Vagina (tissue), 2 donors: ENCODE data around the gene APLNR. TPM values are rescaled to one million over a fixed set of nuclear protein-coding genes. Genes with fewer than 3 reads are reported as not detected.

Source experiments
- DNase-seq, 2 donors: peaks; one replicate each; pipeline ENCODE4 v3.0.0-alpha.2; 2017; ENCODE audit errors: extremely low spot score in 2 of 2
- H3K27ac ChIP-seq: fragments of 200-600 bp; sonication (generic); one replicate; pipeline ENCODE4 v1.5.1; 2019
- H3K27me3 ChIP-seq: fragments of 200-600 bp; sonication (generic); one replicate; pipeline ENCODE4 v1.5.1; 2019
- H3K36me3 ChIP-seq, 2 donors: fragments of 200-600 bp; sonication (generic); one replicate each; pipeline ENCODE4 v1.5.1; 2017 to 2019
- H3K4me1 ChIP-seq: fragments of 200-600 bp; sonication (generic); one replicate; pipeline ENCODE4 v1.5.1; 2019
- H3K4me3 ChIP-seq, 2 donors: fragments of 200-600 bp; sonication (generic); 1 replicate in 1 of 2; 2 replicates in 1 of 2; pipeline ENCODE4 v1.5.1; 2016 to 2019
- H3K9me3 ChIP-seq: fragments of 200-600 bp; sonication (generic); one replicate; pipeline ENCODE4 v1.5.1; 2019
- CTCF ChIP-seq, 3 experiments: fragments of 450-650 bp in 2 of 3; fragments of 200-600 bp in 1 of 3; sonication (generic) in 1 of 3; IDR thresholded peaks; one replicate each; pipeline ENCODE4 v1.5.1; 2017 to 2019; ENCODE audit warnings: antibody characterized with exemption in 3 of 3, mild to moderate bottlenecking in 2 of 3, moderate library complexity in 2 of 3
- POLR2A ChIP-seq, 2 donors: fragments of 450-650 bp; IDR thresholded peaks; one replicate each; pipeline ENCODE4 v1.6.1; 2017; ENCODE audit warnings: antibody characterized with exemption in 2 of 2, mild to moderate bottlenecking in 2 of 2, moderate library complexity in 2 of 2
- POLR2AphosphoS5 ChIP-seq, 2 donors: sonication (generic); formaldehyde crosslinking; IDR thresholded peaks; one replicate each; pipeline ENCODE4 v1.9.0; 2017; ENCODE audit warnings: antibody characterized with exemption in 2 of 2, mild to moderate bottlenecking in 2 of 2, low read depth in 1 of 2; ENCODE audit not compliant: insufficient read depth in 1 of 2
- intact Hi-C: fragments of 100-400 bp; cut with DNase I; formaldehyde crosslinking; loops from one replicate; pipeline ENCODE4 v1.15.1; 2023
- total RNA-seq: library from RNA; depleted of rRNA; stranded (reverse); fragments of >200 nt; gene quantifications from one replicate; pipeline ENCODE4 v1.2.3, GENCODE V29; 2016

APLNR gene
- total RNA-seq, 1 donor from 2014 or later: 2.9 TPM

DNA sequence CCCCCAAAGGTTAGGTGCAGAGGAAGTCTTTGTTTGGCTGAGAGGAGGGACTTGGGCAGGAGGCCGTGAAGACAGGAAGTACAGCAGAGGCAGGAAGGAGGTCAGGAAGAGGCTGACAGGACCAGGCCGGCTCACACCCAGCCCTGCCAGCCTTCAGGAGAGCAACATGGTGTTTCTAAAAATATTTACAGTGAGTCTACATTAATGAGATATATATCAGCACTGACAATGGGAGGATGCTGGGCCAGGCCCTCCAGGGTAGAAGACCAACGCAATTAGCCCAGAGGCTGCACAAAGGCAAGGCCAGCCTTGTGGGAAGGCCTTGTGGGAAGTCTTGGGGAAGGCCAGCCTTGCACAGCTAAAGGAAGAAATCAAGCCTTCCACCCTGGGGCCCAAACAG lies 7.9 kb upstream of the APLNR start:
- Histone ChIP-seq H3K4me1 (peaks cover 7% of the 10 kb centered on the region), H3K9me3 (no peaks in the 10 kb centered on the region), H3K36me3 (no peaks in the 10 kb centered on the region), H3K27ac (no peak overlapping the region), H3K27me3 (no peaks in the 10 kb centered on the region), H3K4me3 (no peak overlapping the region)
- no peak for DNase-seq
- intact Hi-C loops: loop anchor here (5.0 to 10.0 kb wide), 3 partner anchors 110 to 977 kb away; no protein-coding TSS in a partner anchor
- peak in 1 of 2 donors; percentile 18 for TF ChIP-seq POLR2AphosphoS5 (IDR thresholded peaks at IDR 0.05; ENCODE audit: insufficient read depth in 1 of 2, low read depth in 1 of 2)
- no peak for TF ChIP-seq POLR2A (IDR thresholded peaks at IDR 0.05)

DNA sequence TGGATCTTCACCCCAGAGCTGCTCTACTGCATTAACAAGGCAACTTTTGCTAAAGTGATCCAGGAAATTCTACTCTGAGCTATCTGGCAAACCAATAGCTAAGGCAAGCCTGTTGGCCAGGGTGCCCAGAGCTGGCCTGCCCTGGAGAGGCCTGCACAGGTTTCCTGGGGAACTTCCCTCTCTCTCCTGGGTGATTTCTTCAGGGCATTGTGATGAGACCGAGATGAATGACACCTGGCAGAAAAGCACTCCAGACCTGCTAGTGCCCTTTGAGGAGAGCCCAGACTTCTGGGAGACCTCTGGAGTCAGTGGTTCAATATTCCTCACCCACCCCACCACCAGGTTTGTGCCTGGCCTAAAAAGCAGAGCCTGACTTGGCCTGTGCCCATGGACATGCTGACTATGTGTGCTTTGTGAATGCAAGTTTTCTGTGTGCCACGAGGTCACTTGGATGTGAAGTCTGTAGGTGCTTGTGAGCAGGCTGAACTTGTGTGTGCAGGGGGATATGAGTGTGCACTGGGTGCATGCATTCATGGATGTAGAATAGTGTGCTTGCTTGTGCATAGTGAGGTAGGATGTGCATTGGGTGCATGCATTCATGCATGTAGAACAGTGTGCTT lies 4.4 kb upstream of the APLNR start:
- Histone ChIP-seq H3K9me3 (no peaks in the 10 kb centered on the region), H3K27me3 (no peaks in the 10 kb centered on the region), H3K27ac (no peak overlapping the region), H3K36me3 (no peaks in the 10 kb centered on the region), H3K4me1 (no peaks in the 10 kb centered on the region), H3K4me3 (no peak overlapping the region)
- intact Hi-C loops: loop anchor here (10.0 kb wide), 2 partner anchors 107 to 387 kb away; no protein-coding TSS in a partner anchor
- DNase-seq: peak in 1 of 2 donors; percentile 65
- TF ChIP-seq POLR2A (IDR thresholded peaks at IDR 0.05) (no peak), CTCF (IDR thresholded peaks at IDR 0.05) (no peak), POLR2AphosphoS5 (IDR thresholded peaks at IDR 0.05; ENCODE audit: insufficient read depth in 1 of 2, low read depth in 1 of 2) (no peak)

GRCh38 chr11:57240757-57241156 lies 3.7 kb upstream of the APLNR start:
- peak in 1 of 2 donors; percentile 60 for DNase-seq
- H3K4me3 ChIP-seq: no peak overlapping the region
- H3K4me1 ChIP-seq: no peaks in the 10 kb centered on the region
- intact Hi-C loops: loop anchor here (10.0 kb wide), 2 partner anchors 106 to 386 kb away; no protein-coding TSS in a partner anchor
- no peaks in the 10 kb centered on the region for H3K27me3 ChIP-seq
- TF ChIP-seq POLR2A (IDR thresholded peaks at IDR 0.05): no peak
- no peak for TF ChIP-seq POLR2AphosphoS5 (IDR thresholded peaks at IDR 0.05; ENCODE audit: insufficient read depth in 1 of 2, low read depth in 1 of 2)
- no peak for TF ChIP-seq CTCF (IDR thresholded peaks at IDR 0.05)
- no peak overlapping the region for H3K27ac ChIP-seq
- H3K9me3 ChIP-seq: no peaks in the 10 kb centered on the region
- H3K36me3 ChIP-seq: no peaks in the 10 kb centered on the region

- Histone ChIP-seq H3K27ac (no peak overlapping the region), H3K4me3 (no peak overlapping the region), H3K9me3 (no peaks in the 10 kb centered on the region), H3K4me1 (no peaks in the 10 kb centered on the region), H3K36me3 (no peaks in the 10 kb centered on the region), H3K27me3 (no peaks in the 10 kb centered on the region)
- TF ChIP-seq POLR2A (IDR thresholded peaks at IDR 0.05) (no peak), POLR2AphosphoS5 (IDR thresholded peaks at IDR 0.05; ENCODE audit: insufficient read depth in 1 of 2, low read depth in 1 of 2) (no peak), CTCF (IDR thresholded peaks at IDR 0.05) (no peak)
- intact Hi-C loops: loop anchor here (10.0 kb wide), 2 partner anchors 105 to 385 kb away; no protein-coding TSS in a partner anchor
- DNase-seq: peak in 1 of 2 donors; percentile 65
Observed at GRCh38 chr11:57240007-57240406, 3.0 kb upstream of the APLNR start.

DNA sequence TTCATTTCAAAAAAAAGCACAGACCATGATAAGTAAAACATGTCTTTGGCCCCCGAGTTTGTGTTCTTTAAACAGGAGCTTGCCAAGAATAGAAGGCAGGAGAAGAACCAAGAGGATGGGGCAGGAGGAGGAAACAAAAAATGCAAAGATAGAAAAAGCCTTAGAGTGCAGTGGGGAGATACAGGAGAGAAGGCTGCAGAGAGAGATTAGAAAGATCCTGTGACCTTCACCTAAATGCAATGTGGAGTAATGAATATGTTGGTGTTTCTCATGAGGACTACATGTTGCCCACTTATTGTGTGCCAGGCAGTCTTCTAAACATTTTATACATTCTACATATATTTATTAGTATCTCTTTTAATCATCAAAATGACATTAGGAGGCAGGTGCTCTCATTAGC lies 2.3 kb upstream of the APLNR start:
- Histone ChIP-seq H3K4me3 (no peak overlapping the region), H3K36me3 (no peaks in the 10 kb centered on the region), H3K9me3 (no peaks in the 10 kb centered on the region), H3K27ac (no peak overlapping the region), H3K4me1 (no peaks in the 10 kb centered on the region), H3K27me3 (no peaks in the 10 kb centered on the region)
- no peak for DNase-seq
- intact Hi-C loops: no loop called here
- no peak for TF ChIP-seq POLR2A (IDR thresholded peaks at IDR 0.05)
- no peak for TF ChIP-seq CTCF (IDR thresholded peaks at IDR 0.05)
- no peak for TF ChIP-seq POLR2AphosphoS5 (IDR thresholded peaks at IDR 0.05; ENCODE audit: insufficient read depth in 1 of 2, low read depth in 1 of 2)
